IMR-90 (cell line): Measurements from ENCODE around the gene TMCC1. TPM values are rescaled to one million over a fixed set of nuclear protein-coding genes. Genes with fewer than 3 reads are reported as not detected.

Source experiments
- ATAC-seq: fragments of 200-7000 bp; cut with Tn5 transposase; 2 replicates; pipeline ENCODE4 v1.9.1; 2020; ENCODE audit warnings: low read depth, mild to moderate bottlenecking, moderate library complexity
- BruUV-seq: library from RNA; stranded (reverse); fragments of 400-500 nt; replicated peaks from 2 replicates; lab custom pipeline; 2021; lab: Mats Ljungman, UMichigan
- CTCF ChIA-PET: fragments of 300-600 bp; formaldehyde crosslinking; extraction: SDS; loops from one replicate; lab custom pipeline; 2021; ENCODE audit warnings: antibody characterized with exemption; lab: Yijun Ruan, JAX
- POLR2A ChIA-PET: fragments of 300-600 bp; sonication (Branson Sonifier 250); formaldehyde crosslinking; loops from one replicate; lab custom pipeline; 2022; ENCODE audit warnings: antibody characterized with exemption; ENCODE audit not compliant: unreplicated experiment; lab: Charles Lee
- DNase-seq: peaks from one replicate; pipeline ENCODE4 v3.0.0; 2013
- H2AFZ ChIP-seq: replicated peaks from 2 replicates; pipeline ENCODE3; 2013; ENCODE audit warnings: low read length, mild to moderate bottlenecking; ENCODE audit not compliant: poor library complexity
- H2AK5ac ChIP-seq: 2 replicates; pipeline ENCODE4 v1.6.1; 2013; ENCODE audit warnings: low read depth, low read length, inconsistent platforms
- H2AK9ac ChIP-seq: replicated peaks from 2 replicates; pipeline ENCODE3; 2013; ENCODE audit warnings: mild to moderate bottlenecking, low read depth, low read length, moderate library complexity; ENCODE audit not compliant: poor library complexity
- H2BK120ac ChIP-seq: 2 replicates; pipeline ENCODE4 v1.6.1; 2013; ENCODE audit warnings: low read depth, low read length, inconsistent platforms
- H2BK15ac ChIP-seq: 3 replicates; pipeline ENCODE4 v1.6.1; 2013; ENCODE audit warnings: low read depth, low read length, inconsistent platforms
- H2BK20ac ChIP-seq: 2 replicates; pipeline ENCODE4 v1.6.1; 2013; ENCODE audit warnings: low read depth, mild to moderate bottlenecking, inconsistent platforms, low read length, moderate library complexity
- H2BK5ac ChIP-seq: 2 replicates; pipeline ENCODE4 v1.6.1; 2013; ENCODE audit warnings: mild to moderate bottlenecking, low read depth, low read length, inconsistent platforms; ENCODE audit not compliant: poor library complexity, severe bottlenecking
- H3K14ac ChIP-seq: replicated peaks from 2 replicates; pipeline ENCODE4 v1.6.1; 2013; ENCODE audit warnings: low read depth, low read length, inconsistent platforms
- H3K18ac ChIP-seq: 2 replicates; pipeline ENCODE4 v1.6.1; 2013; ENCODE audit warnings: low read depth, low read length, control low read depth
- H3K23ac ChIP-seq: 2 replicates; pipeline ENCODE4 v1.6.1; 2013; ENCODE audit warnings: low read depth, low read length, inconsistent platforms
- H3K27ac ChIP-seq: 2 replicates; pipeline ENCODE4 v1.5.1; 2013; ENCODE audit warnings: mild to moderate bottlenecking, control low read depth, low read length; ENCODE audit not compliant: insufficient read depth
- H3K27me3 ChIP-seq: 2 replicates; pipeline ENCODE4 v1.6.1; 2013; ENCODE audit warnings: low read length; ENCODE audit not compliant: control insufficient read depth, insufficient read depth
- H3K36me3 ChIP-seq: 2 replicates; pipeline ENCODE4 v1.6.1; 2013; ENCODE audit warnings: low read length, mixed read lengths; ENCODE audit not compliant: control insufficient read depth, insufficient read depth
- H3K4ac ChIP-seq: 2 replicates; pipeline ENCODE4 v1.6.1; 2013; ENCODE audit warnings: low read depth, low read length, inconsistent platforms
- H3K4me1 ChIP-seq: 2 replicates; pipeline ENCODE4 v1.6.1; 2013; ENCODE audit warnings: low read length, mixed read lengths; ENCODE audit not compliant: control insufficient read depth, insufficient read depth
- H3K4me2 ChIP-seq: 2 replicates; pipeline ENCODE4 v1.6.1; 2013; ENCODE audit warnings: low read depth, mild to moderate bottlenecking, control low read depth, low read length, moderate library complexity
- H3K4me3 ChIP-seq: 2 replicates; pipeline ENCODE4 v1.5.1; 2013; ENCODE audit warnings: low read depth, mild to moderate bottlenecking, control low read depth, low read length, moderate library complexity; ENCODE audit not compliant: insufficient read depth
- H3K56ac ChIP-seq: 2 replicates; pipeline ENCODE4 v1.6.1; 2013; ENCODE audit warnings: low read length, inconsistent platforms; ENCODE audit not compliant: insufficient read depth; ENCODE audit errors: extremely low read depth
- H3K79me1 ChIP-seq, 2 experiments: 2 replicates each; pipeline ENCODE4 v1.6.1; 2013; ENCODE audit warnings: low read length in 2 of 2, inconsistent platforms in 1 of 2, low read depth in 1 of 2
- H3K9ac ChIP-seq: 2 replicates; pipeline ENCODE4 v1.6.1; 2013; ENCODE audit warnings: low read depth, low read length, control low read depth
- H3K9me1 ChIP-seq: 2 replicates; pipeline ENCODE4 v1.6.1; 2013; ENCODE audit warnings: low read length, inconsistent platforms; ENCODE audit not compliant: insufficient read depth
- H3K9me3 ChIP-seq: 2 replicates; pipeline ENCODE4 v1.6.1; 2013; ENCODE audit warnings: low read length; ENCODE audit not compliant: control insufficient read depth, insufficient read depth
- H4K20me1 ChIP-seq: 2 replicates; pipeline ENCODE4 v1.6.1; 2013; ENCODE audit warnings: low read length, inconsistent platforms; ENCODE audit not compliant: insufficient read depth
- H4K5ac ChIP-seq: 2 replicates; pipeline ENCODE4 v1.6.1; 2013; ENCODE audit warnings: mild to moderate bottlenecking, low read depth, low read length, control low read depth
- H4K8ac ChIP-seq, 2 experiments: 2 replicates each; pipeline ENCODE4 v1.6.1; 2013; ENCODE audit warnings: low read depth in 2 of 2, low read length in 2 of 2, control low read depth in 1 of 2, inconsistent platforms in 1 of 2
- H4K91ac ChIP-seq: 2 replicates; pipeline ENCODE4 v1.6.1; 2013; ENCODE audit warnings: low read depth, low read length, inconsistent platforms; ENCODE audit not compliant: insufficient read depth
- BHLHE40 ChIP-seq: fragments of 150-350 bp; IDR thresholded peaks from 2 replicates; pipeline ENCODE4 v1.6.1; 2016; ENCODE audit warnings: mild to moderate bottlenecking, low read depth, low read length
- CEBPB ChIP-seq: IDR thresholded peaks from 2 replicates; pipeline ENCODE4 v1.6.1; 2012; ENCODE audit warnings: low read depth, low read length, improper control_type of control experiment
- CHD1 ChIP-seq: IDR thresholded peaks from 2 replicates; pipeline ENCODE4 v1.6.1; 2012; ENCODE audit warnings: low read depth, low read length, improper control_type of control experiment
- CTCF ChIP-seq: conservative IDR thresholded peaks from 2 replicates; pipeline ENCODE4 v1.5.1; 2012; ENCODE audit warnings: mild to moderate bottlenecking, low read depth, low read length, improper control_type of control experiment
- ELK1 ChIP-seq: fragments of 150-350 bp; IDR thresholded peaks from 2 replicates; pipeline ENCODE4 v1.6.1; 2016; ENCODE audit warnings: low read depth, mild to moderate bottlenecking, low read length, moderate library complexity, borderline replicate concordance
- FOS ChIP-seq: fragments of 150-350 bp; IDR thresholded peaks from 2 replicates; pipeline ENCODE4 v1.6.1; 2016; ENCODE audit warnings: low read depth, low read length
- MXI1 ChIP-seq: IDR thresholded peaks from 2 replicates; pipeline ENCODE4 v1.6.1; 2012; ENCODE audit warnings: low read depth, mild to moderate bottlenecking, low read length, moderate library complexity, borderline replicate concordance
- NFE2L2 ChIP-seq: fragments of 150-350 bp; IDR thresholded peaks from 2 replicates; pipeline ENCODE4 v1.6.1; 2016; ENCODE audit warnings: low read depth, mild to moderate bottlenecking, low read length
- POLR2A ChIP-seq: IDR thresholded peaks from 2 replicates; pipeline ENCODE4 v1.6.1; 2012; ENCODE audit warnings: mild to moderate bottlenecking, low read depth, low read length
- RCOR1 ChIP-seq: IDR thresholded peaks from 2 replicates; pipeline ENCODE4 v1.6.1; 2012; ENCODE audit warnings: mild to moderate bottlenecking, low read length, improper control_type of control experiment; ENCODE audit not compliant: insufficient replicate concordance
- RFX5 ChIP-seq: IDR thresholded peaks from 2 replicates; pipeline ENCODE4 v1.8.0; 2012; ENCODE audit warnings: low read depth, mild to moderate bottlenecking, low read length, moderate library complexity
- SMC3 ChIP-seq: fragments of 150-350 bp; IDR thresholded peaks from 2 replicates; pipeline ENCODE4 v1.6.1; 2016; ENCODE audit warnings: low read depth, mild to moderate bottlenecking, antibody characterized with exemption, low read length, moderate library complexity
- WGBS, 2 experiments: methylation state at CpG; one replicate each; pipeline versions ENCODE4 v1.1.5 to v1.1.7; 2013; ENCODE audit warnings: missing lambda C conversion rate in 2 of 2; ENCODE audit not compliant: insufficient read length in 1 of 2; ENCODE audit errors: extremely low coverage in 2 of 2; 5-methylcytosine and 5-hydroxymethylcytosine counted together
- dilution Hi-C: fragments of 300-500 bp; cut with HindIII; formaldehyde crosslinking; loops from one replicate; pipeline ENCODE4 v1.14.3; 2018; ENCODE audit warnings: low sequenced_read_pairs; ENCODE audit not compliant: unreplicated experiment
- in situ Hi-C: fragments of 300-500 bp; cut with MboI; formaldehyde crosslinking; loops from 3 replicates; pipeline ENCODE4 v1.14.3; 2019; ENCODE audit warnings: low sequenced_read_pairs, inconsistent platforms, mixed read lengths
- intact Hi-C: fragments of 100-400 bp; cut with micrococcal nuclease; formaldehyde crosslinking; loops from 2 replicates; pipeline ENCODE4 v1.10.0; 2022
- polyA plus RNA-seq, 3 experiments: library from polyadenylated mRNA; depleted of rRNA; stranded (reverse); fragments of >200 nt; gene quantifications; 2 replicates each; pipeline ENCODE4 v1.2.3, GENCODE V29; 2012; ENCODE audit warnings: low replicate concordance in 1 of 3
- total RNA-seq: library from RNA; depleted of rRNA; stranded (reverse); fragments of >200 nt; gene quantifications from 2 replicates; pipeline ENCODE4 v1.2.3, GENCODE V29; 2012
- TF ChIP-seq, protein P1 (sequence below): fragments of 150-350 bp; IDR thresholded peaks from 2 replicates; pipeline ENCODE4 v1.6.1; 2017; ENCODE audit warnings: mild to moderate bottlenecking, antibody characterized with exemption, low read length, low read depth

TMCC1 gene
- total and polyA plus RNA-seq, 2 of the 4 experiments (the other 2 are of a cell fraction) = 5.0 to 7.3 TPM

GRCh38 chr3:129635656-129636055 is 257.9 kb downstream of the TMCC1 start:
- Histone ChIP-seq H2AK9ac (no peak overlapping the region), H2BK5ac (no peak overlapping the region), H2AFZ (no peak overlapping the region), H2AK5ac (no peak overlapping the region), H4K8ac (no peak overlapping the region), H3K56ac (no peak overlapping the region), H3K36me3 (no peaks in the 10 kb centered on the region), H3K4ac (no peak overlapping the region), H3K9ac (no peak overlapping the region), H3K9me1 (no peaks in the 10 kb centered on the region), H3K4me1 (no peaks in the 10 kb centered on the region), H3K27ac (no peak overlapping the region), H2BK120ac (no peak overlapping the region), H3K27me3 (no peaks in the 10 kb centered on the region), H2BK20ac (no peak overlapping the region), H4K91ac (no peak overlapping the region), H3K4me3 (no peak overlapping the region), H3K14ac (no peak overlapping the region), H3K23ac (no peak overlapping the region), H3K79me1 (no peaks in the 10 kb centered on the region), H4K20me1 (no peaks in the 10 kb centered on the region), H3K18ac (no peak overlapping the region), H2BK15ac (no peak overlapping the region), H3K4me2 (no peak overlapping the region), H4K5ac (no peak overlapping the region), H3K9me3 (peaks cover 15% of the 10 kb centered on the region)
- TF ChIP-seq CEBPB = no peak
- no peak for TF ChIP-seq CTCF
- TF ChIP-seq RCOR1 = no peak
- TF ChIP-seq, protein P1, sequence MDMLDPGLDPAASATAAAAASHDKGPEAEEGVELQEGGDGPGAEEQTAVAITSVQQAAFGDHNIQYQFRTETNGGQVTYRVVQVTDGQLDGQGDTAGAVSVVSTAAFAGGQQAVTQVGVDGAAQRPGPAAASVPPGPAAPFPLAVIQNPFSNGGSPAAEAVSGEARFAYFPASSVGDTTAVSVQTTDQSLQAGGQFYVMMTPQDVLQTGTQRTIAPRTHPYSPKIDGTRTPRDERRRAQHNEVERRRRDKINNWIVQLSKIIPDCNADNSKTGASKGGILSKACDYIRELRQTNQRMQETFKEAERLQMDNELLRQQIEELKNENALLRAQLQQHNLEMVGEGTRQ = no peak
- no peak for TF ChIP-seq MXI1
- no peak for TF ChIP-seq POLR2A
- no peak for TF ChIP-seq ELK1
- TF ChIP-seq FOS = no peak
- no peak for TF ChIP-seq SMC3
- TF ChIP-seq RFX5 = no peak
- TF ChIP-seq NFE2L2 = no peak
- no peak for TF ChIP-seq CHD1
- TF ChIP-seq BHLHE40 = no peak
- in situ Hi-C loops (loop anchor here (25.0 kb wide), 1 partner anchor 452 kb away; the partner anchor contains the start of gene ALG1L2), intact Hi-C loops (no loop called here), dilution Hi-C loops (no loop called here)
- DNase-seq (no peak), ATAC-seq (no peak)
- WGBS, 2 experiments = no CpG with 5 or more reads among the region's 4 CpGs
- BruUV-seq = no TSS peak
- ChIA-PET POLR2A (no interaction called here), CTCF (no interaction called here)
